ENCODE measurements around the gene SMYD3. TPM values are rescaled to one million over a fixed set of nuclear protein-coding genes. Genes with fewer than 3 reads are reported as not detected.

Gene SMYD3
- total RNA-seq, 2 donors from 2014 or later = 16.2 to 16.4 TPM

GRCh38 chr1:245856944-245857531, 650.0 kb downstream of the SMYD3 start:
- Histone ChIP-seq H3K27ac (no peak overlapping the region), H3K9ac (ENCODE audit: low read depth in 2 of 2, low read length in 2 of 2) (no peak overlapping the region), H3K36me3 (no peaks in the 10 kb centered on the region), H3K4me1 (no peaks in the 10 kb centered on the region), H3K4me3 (no peak overlapping the region), H3K9me3 (no peaks in the 10 kb centered on the region), H3K27me3 (no peaks in the 10 kb centered on the region)
- TF ChIP-seq CTCF (IDR thresholded peaks at IDR 0.05) = no peak
- intact Hi-C loops (cut with DNase I) = no loop called here
- no peak for DNase-seq

GRCh38 chr1:245855846-245856730, 651.0 kb downstream of the SMYD3 start:
- TF ChIP-seq CTCF (IDR thresholded peaks at IDR 0.05) = no peak
- no peak overlapping the region for H3K27ac ChIP-seq
- no peaks in the 10 kb centered on the region for H3K27me3 ChIP-seq
- no peaks in the 10 kb centered on the region for H3K36me3 ChIP-seq
- intact Hi-C loops (cut with DNase I) = no loop called here
- H3K9ac ChIP-seq (ENCODE audit: low read depth in 2 of 2, low read length in 2 of 2) = no peak overlapping the region
- no peak overlapping the region for H3K4me3 ChIP-seq
- no peaks in the 10 kb centered on the region for H3K4me1 ChIP-seq
- H3K9me3 ChIP-seq = no peaks in the 10 kb centered on the region
- DNase-seq = no peak

GRCh38 chr1:245853291-245853690, 653.8 kb downstream of the SMYD3 start:
- Histone ChIP-seq H3K36me3 (no peaks in the 10 kb centered on the region), H3K9me3 (no peaks in the 10 kb centered on the region), H3K27ac (no peak overlapping the region), H3K4me1 (no peaks in the 10 kb centered on the region), H3K9ac (ENCODE audit: low read depth in 2 of 2, low read length in 2 of 2) (no peak overlapping the region), H3K27me3 (no peaks in the 10 kb centered on the region), H3K4me3 (no peak overlapping the region)
- intact Hi-C loops (cut with DNase I) = no loop called here
- DNase-seq = no peak
- TF ChIP-seq CTCF (IDR thresholded peaks at IDR 0.05) = no peak

DNA sequence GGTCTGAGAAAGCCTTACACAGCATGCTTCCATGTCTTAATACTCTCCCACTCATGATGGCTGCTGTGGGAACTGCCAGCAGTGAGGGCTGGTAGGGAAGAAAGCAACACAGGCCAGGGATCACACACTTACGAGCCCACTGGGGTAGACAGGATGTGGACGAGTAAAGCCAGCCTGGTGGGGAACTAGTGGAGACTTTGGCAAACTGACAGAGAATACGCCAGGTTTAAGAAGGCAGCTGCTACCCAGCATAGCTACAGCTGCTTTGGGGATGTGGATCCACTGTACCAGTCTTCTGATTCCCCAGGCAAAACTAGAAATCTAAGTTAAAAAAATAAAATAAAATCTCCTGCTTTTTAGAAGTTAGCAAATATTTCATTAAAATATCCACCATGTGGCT, 664.0 kb downstream of the SMYD3 start:
- no peak overlapping the region for H3K27ac ChIP-seq
- no peaks in the 10 kb centered on the region for H3K27me3 ChIP-seq
- no peak for DNase-seq
- H3K9ac ChIP-seq (ENCODE audit: low read depth in 2 of 2, low read length in 2 of 2) = no peak overlapping the region
- no peaks in the 10 kb centered on the region for H3K36me3 ChIP-seq
- no peaks in the 10 kb centered on the region for H3K9me3 ChIP-seq
- H3K4me1 ChIP-seq = no peaks in the 10 kb centered on the region
- no peak overlapping the region for H3K4me3 ChIP-seq
- intact Hi-C loops (cut with DNase I) = no loop called here
- no peak for TF ChIP-seq CTCF (IDR thresholded peaks at IDR 0.05)

- H3K4me1 ChIP-seq = no peaks in the 10 kb centered on the region
- H3K27me3 ChIP-seq = no peaks in the 10 kb centered on the region
- no peak for TF ChIP-seq CTCF (IDR thresholded peaks at IDR 0.05)
- no peak for DNase-seq
- H3K27ac ChIP-seq = no peak overlapping the region
- H3K36me3 ChIP-seq = no peaks in the 10 kb centered on the region
- H3K9me3 ChIP-seq = no peaks in the 10 kb centered on the region
- intact Hi-C loops (cut with DNase I) = no loop called here
- H3K9ac ChIP-seq (ENCODE audit: low read depth in 2 of 2, low read length in 2 of 2) = no peak overlapping the region
- no peak overlapping the region for H3K4me3 ChIP-seq
Observed at GRCh38 chr1:245842106-245842505, 665.0 kb downstream of the SMYD3 start.
